GM19467 (cell line): Measurements from ENCODE around the gene IL25.

Source experiments
- ATAC-seq: cut with Tn5 transposase; IDR thresholded peaks from one replicate; pipeline ENCODE4 v1.9.1; 2021; ENCODE audit warnings: mild to moderate bottlenecking, moderate library complexity; ENCODE audit not compliant: unreplicated experiment

The IL25 gene

GRCh38 chr14:23352506-23353432, 19.8 kb upstream of the IL25 start, which contains the start of gene SLC22A17:
SLC22A17 (minus strand) TSS chr14:23352887.
- no peak for ATAC-seq

DNA sequence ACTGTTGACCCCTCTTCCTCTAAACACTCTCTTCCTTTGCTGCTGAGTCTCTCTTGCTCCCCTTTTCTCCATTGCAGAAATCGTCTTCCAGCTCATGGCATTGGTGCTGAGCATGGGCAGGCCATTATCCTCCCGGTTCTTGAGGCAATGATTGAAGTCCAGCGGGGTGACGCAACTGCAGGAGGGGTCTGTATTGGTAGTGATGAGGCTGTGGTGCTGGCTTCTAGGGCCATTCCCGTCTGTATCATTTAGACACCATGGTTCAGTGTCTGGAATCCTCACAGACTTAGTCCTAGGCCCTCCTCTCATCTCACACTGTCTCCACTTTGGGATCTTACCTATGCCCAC, 19.2 kb upstream of the IL25 start:
- no peak for ATAC-seq

GRCh38 chr14:23354990-23355389, 17.6 kb upstream of the IL25 start:
- ATAC-seq = no peak

GRCh38 chr14:23355871-23356435, 16.7 kb upstream of the IL25 start:
- no peak for ATAC-seq

- ATAC-seq = no peak
These were observed 15.9 kb upstream of the IL25 start for GRCh38 chr14:23356662-23357061.

GRCh38 chr14:23357261-23357660, 15.3 kb upstream of the IL25 start:
- no peak for ATAC-seq

- no peak for ATAC-seq
These were observed 14.6 kb upstream of the IL25 start for GRCh38 chr14:23358042-23358441.

DNA sequence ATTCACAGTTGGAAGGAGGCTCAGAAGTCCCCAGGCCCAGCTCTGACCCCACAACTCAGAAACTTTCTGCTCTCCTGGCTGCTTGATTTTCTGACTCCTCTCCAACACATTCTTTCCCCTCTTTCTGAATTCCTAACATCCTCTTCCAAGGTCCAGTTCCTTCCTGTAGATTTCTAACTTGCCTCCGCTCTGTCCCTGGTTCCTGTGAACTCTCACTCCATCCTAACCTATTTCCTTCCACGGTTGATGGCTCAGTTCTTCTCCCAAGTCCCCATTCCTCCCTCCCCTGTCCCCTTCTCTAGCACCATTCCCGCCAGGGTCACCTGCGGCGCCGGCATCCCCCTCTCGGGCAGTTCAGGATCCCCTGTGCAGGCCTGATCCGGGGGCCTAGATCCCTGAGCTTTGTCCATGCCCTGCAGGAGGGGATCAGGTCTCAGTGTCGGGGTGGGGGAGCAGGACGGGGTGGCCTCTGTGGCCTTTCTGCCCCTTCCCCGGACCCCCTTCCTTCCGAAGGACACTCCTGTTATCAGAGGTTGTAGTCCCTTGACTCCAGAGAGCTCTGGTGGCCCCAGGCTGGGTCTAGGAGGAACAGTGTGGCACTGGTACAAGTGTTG, 13.9 kb upstream of the IL25 start:
- ATAC-seq = no peak

- ATAC-seq = no peak
These were observed 13.4 kb upstream of the IL25 start for GRCh38 chr14:23359167-23359626.

GRCh38 chr14:23359722-23360447, 12.7 kb upstream of the IL25 start:
- no peak for ATAC-seq

GRCh38 chr14:23360496-23360895, 12.1 kb upstream of the IL25 start:
- ATAC-seq = no peak

DNA sequence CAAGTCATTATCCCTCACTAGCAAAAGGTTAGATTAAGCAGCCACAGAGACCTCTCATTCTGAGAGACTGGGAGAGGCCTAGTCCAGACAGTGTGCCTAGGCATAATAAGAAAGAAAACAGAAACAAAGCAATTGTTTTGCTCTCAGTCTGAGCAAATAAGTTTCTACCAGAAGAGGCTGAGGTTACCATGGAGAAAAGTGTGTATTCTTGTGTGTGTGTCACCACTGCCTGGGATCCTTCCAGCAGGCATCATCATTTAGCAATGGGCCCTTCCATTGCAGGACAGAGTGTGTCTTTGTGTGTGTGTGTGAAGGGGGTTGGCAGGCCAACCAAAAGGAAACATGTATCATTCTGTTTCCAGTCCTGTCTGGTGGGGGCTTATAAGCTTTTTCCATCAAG, 11.3 kb upstream of the IL25 start:
- no peak for ATAC-seq

DNA sequence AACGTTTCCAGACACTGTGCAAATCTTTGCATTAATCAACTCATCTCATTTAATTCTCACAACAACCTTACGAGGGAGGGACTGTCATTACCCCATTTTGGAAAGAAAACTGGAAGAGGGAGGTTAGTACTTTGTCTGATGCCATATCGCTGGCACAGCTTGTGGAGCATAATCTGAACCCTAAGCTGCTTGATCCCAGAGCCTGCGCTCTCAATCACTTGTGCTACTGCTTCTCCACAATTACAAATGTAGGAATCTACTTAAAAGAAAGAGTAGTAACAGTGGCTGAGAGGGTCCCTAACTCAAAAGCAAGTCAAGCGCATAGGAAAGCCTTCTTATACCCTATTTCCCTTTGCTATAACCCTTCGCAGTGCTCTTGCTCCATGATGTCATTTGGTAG, 10.8 kb upstream of the IL25 start:
- ATAC-seq = no peak

- ATAC-seq = no peak
These were observed 10.4 kb upstream of the IL25 start for GRCh38 chr14:23362200-23362599.

DNA sequence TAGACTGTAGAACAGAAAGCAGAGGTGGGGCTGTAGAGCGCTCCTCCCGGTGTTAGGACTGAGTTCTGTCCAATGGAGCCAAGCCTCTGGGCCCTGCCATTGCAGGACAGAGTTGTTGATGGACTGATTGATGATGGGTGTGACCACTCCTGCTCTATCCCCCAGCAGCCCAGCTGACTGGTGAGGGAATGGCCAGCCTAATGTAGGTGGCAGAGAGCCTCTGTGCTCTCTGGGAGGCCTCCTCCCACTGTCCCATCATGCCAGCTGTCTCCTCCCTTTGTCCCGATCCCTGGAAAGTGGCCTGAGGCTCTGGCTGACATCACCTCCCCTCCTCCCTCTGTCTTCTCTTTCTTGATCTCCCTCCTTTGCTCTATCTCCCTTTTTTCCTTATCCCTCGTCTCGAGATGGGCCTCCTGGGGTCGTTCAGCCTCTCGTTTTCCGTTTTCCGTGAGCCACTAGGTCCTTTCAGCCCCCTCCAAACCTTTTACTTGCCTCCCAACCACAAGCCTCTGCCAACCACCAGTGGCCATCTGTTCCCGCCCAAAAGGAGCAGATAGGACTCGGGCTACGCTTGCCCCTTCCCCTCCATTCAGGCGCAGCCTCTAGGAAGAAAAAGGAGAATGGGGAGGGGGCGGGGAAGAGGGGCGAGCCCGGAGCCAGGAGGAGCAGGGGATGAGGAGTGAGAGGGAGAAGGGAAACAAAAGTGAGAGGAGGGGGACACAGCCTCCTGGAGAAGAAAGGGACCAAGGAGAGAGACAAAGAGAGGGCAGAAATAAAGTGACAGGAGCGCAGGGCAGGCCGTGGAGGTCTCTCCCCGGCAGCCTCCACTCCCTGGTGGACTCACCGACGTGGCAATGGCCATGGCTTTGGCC, 8.2 kb upstream of the IL25 start:
- no peak for ATAC-seq

GRCh38 chr14:23365036-23365731, 7.4 kb upstream of the IL25 start, which contains the start of gene EFS:
EFS (minus strand) TSS chr14:23365172; CDS start chr14:23365025, 147 bp downstream.
- no peak for ATAC-seq

DNA sequence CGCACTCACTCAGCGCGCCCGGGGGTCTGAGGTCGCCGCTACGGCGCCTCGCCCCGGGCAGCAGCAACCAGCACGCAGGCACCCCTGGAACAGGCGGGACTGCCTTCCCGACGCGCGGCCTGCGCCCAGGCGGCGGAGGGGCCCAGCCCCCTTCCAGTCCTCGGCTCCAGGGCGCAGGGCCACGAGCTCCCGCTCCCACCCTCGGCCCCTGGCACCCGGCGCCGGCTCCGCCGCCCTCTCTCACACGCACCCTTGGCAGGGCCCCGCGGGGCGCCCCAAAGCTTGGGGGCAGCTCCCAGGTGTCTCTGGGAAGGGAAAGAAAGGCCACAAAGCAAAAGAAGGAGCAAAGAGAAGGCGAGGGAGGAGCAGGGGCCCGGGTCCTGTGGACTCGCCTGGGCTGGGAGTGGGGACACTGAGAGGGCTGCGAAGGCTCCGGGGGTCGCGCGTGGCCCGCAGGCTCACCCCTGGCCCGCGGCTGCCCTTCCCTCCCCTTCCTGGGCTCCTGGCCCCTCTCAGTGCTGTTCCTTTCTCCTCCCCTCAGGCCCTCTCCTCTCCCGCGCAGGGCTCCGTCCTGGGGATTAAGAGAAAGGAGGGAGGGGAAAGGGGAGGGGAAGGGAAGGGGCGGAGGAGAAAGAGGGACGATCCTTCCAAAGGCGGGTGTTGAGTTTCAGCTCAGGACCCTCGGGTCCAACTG, 6.7 kb upstream of the IL25 start:
- ATAC-seq = no peak

- ATAC-seq = no peak
These were observed 6.1 kb upstream of the IL25 start for GRCh38 chr14:23366426-23366921.

DNA sequence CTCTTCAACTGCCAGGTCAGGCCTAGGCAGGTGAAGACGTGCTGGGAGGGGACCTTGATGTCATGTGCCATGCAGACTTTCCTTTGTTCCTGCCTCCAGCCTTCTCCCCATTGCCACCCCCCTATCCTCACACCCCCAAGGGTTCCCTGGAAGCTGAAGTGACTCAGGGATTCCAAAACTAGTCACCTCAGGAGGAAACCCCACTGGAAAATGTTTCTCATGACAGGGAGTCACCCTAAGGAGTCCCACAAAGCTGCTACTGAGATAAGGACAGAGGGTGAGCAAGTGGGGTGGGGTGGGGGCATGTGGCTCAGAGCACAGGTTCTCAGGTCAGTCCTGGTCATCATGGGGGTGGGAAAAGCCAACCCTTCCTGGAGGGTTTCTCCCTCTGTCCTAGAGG, 2.4 kb upstream of the IL25 start:
- no peak for ATAC-seq
